ENCODE measurements around the gene DPP10.

The DPP10 gene

DNA sequence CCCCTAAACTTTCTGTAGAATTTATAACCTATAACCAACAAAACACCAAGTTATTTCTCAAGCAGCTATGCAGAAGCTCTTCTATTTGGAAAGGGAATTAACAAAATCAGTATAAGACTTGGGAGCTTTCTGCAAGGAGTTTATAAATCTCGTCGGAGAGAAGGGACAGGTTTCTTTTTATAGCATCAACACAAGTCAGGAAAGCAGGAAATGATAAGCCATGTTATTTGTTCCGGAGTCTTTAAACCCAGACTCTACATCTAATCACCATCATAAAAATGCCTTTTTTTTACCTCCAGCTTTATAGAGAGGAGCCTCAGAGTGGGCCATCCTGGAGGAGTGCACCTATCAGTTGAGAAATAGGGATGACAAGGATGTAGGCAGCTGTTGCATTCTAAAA is 137.1 kb downstream of the DPP10 start:
- CTCF ChIA-PET = no interaction called here

DNA sequence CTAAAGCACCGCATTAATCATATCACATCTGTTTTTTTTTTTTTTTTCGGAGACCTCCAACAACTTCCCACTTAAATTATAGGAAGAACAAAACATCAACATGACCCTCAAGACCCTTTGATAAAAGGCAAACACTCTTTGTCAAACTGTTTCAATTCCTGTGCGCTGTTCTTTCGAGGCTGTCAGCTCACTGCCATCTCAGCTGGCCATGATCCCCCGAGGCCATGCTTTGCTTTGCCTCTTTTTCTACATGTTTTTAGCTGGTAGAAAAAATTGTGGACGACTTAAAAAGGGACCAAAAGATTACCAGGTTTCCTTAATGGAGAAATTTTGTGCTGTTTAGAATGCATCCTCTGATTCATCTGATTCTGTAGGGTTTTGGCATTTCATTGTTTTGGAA is 138.2 kb downstream of the DPP10 start:
- H3K4me1 ChIP-seq (ENCODE audit: control insufficient read depth, insufficient read depth, low read length) = no peaks in the 10 kb centered on the region

More for the DNA sequence above, 137.1 kb downstream of the DPP10 start:
- Histone ChIP-seq H3K27ac (ENCODE audit: extremely low read depth, low read depth, low read length) (no peak overlapping the region), H3K36me3 (ENCODE audit: control insufficient read depth in 2 of 2, insufficient read depth in 1 of 2, low read length in 2 of 2) (no peaks in the 10 kb centered on the region), H3K4me3 (ENCODE audit: low read depth, low read length) (no peak overlapping the region), H3K4me1 (ENCODE audit: control insufficient read depth, insufficient read depth, low read length) (no peaks in the 10 kb centered on the region), H3K9me3 (ENCODE audit: control insufficient read depth, insufficient read depth, low read depth, low read length) (no peaks in the 10 kb centered on the region)
- POLR2A ChIA-PET = no interaction called here
- TF ChIP-seq KLF9 (tag by site-specific recombination; IDR thresholded peaks at IDR 0.05; ENCODE audit: low read depth) (no peak), ZNF776 (tag by site-specific recombination; IDR thresholded peaks at IDR 0.05; ENCODE audit: borderline replicate concordance) (no peak), ZNF324 (tag by site-specific recombination; IDR thresholded peaks at IDR 0.05) (no peak), ZNF16 (tag by site-specific recombination; IDR thresholded peaks at IDR 0.05; ENCODE audit: low read depth) (no peak), ZNF843 (tag by site-specific recombination; IDR thresholded peaks at IDR 0.05) (no peak)
- TF ChIP-seq, protein P1, sequence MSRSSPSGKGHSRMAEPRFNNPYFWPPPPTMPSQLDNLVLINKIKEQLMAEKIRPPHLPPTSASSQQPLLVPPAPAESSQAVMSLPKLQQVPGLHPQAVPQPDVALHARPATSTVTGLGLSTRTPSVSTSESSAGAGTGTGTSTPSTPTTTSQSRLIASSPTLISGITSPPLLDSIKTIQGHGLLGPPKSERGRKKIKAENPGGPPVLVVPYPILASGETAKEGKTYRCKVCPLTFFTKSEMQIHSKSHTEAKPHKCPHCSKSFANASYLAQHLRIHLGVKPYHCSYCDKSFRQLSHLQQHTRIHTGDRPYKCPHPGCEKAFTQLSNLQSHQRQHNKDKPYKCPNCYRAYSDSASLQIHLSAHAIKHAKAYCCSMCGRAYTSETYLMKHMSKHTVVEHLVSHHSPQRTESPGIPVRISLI (tag by site-specific recombination; IDR thresholded peaks at IDR 0.05) = no peak
- TF ChIP-seq, protein P2, sequence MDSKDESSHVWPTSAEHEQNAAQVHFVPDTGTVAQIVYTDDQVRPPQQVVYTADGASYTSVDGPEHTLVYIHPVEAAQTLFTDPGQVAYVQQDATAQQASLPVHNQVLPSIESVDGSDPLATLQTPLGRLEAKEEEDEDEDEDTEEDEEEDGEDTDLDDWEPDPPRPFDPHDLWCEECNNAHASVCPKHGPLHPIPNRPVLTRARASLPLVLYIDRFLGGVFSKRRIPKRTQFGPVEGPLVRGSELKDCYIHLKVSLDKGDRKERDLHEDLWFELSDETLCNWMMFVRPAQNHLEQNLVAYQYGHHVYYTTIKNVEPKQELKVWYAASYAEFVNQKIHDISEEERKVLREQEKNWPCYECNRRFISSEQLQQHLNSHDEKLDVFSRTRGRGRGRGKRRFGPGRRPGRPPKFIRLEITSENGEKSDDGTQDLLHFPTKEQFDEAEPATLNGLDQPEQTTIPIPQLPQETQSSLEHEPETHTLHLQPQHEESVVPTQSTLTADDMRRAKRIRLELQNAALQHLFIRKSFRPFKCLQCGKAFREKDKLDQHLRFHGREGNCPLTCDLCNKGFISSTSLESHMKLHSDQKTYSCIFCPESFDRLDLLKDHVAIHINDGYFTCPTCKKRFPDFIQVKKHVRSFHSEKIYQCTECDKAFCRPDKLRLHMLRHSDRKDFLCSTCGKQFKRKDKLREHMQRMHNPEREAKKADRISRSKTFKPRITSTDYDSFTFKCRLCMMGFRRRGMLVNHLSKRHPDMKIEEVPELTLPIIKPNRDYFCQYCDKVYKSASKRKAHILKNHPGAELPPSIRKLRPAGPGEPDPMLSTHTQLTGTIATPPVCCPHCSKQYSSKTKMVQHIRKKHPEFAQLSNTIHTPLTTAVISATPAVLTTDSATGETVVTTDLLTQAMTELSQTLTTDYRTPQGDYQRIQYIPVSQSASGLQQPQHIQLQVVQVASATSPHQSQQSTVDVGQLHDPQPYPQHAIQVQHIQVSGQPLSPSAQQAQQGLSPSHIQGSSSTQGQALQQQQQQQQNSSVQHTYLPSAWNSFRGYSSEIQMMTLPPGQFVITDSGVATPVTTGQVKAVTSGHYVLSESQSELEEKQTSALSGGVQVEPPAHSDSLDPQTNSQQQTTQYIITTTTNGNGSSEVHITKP (tag by site-specific recombination; IDR thresholded peaks at IDR 0.05) = no peak

DNA sequence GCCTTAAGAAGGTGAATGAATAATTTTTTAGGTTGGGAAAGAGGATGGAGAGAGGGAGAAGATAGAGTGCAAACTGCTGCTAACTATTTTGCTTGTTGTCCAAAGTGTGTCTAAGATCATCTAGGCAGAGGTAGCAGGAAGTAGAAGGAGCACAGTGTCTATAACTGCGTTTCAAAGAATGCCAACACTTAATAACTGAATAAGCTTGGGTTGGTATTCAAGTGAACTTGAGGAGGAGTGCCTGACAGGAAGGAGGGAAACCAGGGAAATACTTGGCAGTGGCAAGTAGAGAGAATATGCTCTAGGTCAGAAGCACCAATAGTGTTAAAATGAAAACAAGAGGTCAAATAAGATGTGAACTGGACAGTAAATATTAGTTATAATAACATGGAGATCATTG is 155.9 kb downstream of the DPP10 start:
- ChIA-PET CTCF (no interaction called here), POLR2A (no interaction called here)
- Histone ChIP-seq H3K9me3 (ENCODE audit: control insufficient read depth, insufficient read depth, low read depth, low read length) (no peaks in the 10 kb centered on the region), H3K27ac (ENCODE audit: extremely low read depth, low read depth, low read length) (no peak overlapping the region), H3K4me3 (ENCODE audit: low read depth, low read length) (no peak overlapping the region), H3K4me1 (ENCODE audit: control insufficient read depth, insufficient read depth, low read length) (no peaks in the 10 kb centered on the region), H3K36me3 (ENCODE audit: control insufficient read depth in 2 of 2, insufficient read depth in 1 of 2, low read length in 2 of 2) (no peaks in the 10 kb centered on the region)
- TF ChIP-seq TCF7L2 (IDR thresholded peaks at IDR 0.05; ENCODE audit: borderline replicate concordance, low read depth, low read length) (no peak), ZNF324 (tag by site-specific recombination; IDR thresholded peaks at IDR 0.05) (no peak), ZNF670 (tag by site-specific recombination; IDR thresholded peaks at IDR 0.05; ENCODE audit: low read depth) (no peak), MZF1 (tag by site-specific recombination; IDR thresholded peaks at IDR 0.05; ENCODE audit: borderline replicate concordance) (no peak), ZNF335 (tag by site-specific recombination; conservative IDR thresholded peaks at IDR 0.05) (no peak)
- TF ChIP-seq, protein P3, sequence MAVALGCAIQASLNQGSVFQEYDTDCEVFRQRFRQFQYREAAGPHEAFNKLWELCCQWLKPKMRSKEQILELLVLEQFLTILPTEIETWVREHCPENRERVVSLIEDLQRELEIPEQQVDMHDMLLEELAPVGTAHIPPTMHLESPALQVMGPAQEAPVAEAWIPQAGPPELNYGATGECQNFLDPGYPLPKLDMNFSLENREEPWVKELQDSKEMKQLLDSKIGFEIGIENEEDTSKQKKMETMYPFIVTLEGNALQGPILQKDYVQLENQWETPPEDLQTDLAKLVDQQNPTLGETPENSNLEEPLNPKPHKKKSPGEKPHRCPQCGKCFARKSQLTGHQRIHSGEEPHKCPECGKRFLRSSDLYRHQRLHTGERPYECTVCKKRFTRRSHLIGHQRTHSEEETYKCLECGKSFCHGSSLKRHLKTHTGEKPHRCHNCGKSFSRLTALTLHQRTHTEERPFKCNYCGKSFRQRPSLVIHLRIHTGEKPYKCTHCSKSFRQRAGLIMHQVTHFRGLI (tag by site-specific recombination; IDR thresholded peaks at IDR 0.05) = no peak
- TF ChIP-seq, protein P4, sequence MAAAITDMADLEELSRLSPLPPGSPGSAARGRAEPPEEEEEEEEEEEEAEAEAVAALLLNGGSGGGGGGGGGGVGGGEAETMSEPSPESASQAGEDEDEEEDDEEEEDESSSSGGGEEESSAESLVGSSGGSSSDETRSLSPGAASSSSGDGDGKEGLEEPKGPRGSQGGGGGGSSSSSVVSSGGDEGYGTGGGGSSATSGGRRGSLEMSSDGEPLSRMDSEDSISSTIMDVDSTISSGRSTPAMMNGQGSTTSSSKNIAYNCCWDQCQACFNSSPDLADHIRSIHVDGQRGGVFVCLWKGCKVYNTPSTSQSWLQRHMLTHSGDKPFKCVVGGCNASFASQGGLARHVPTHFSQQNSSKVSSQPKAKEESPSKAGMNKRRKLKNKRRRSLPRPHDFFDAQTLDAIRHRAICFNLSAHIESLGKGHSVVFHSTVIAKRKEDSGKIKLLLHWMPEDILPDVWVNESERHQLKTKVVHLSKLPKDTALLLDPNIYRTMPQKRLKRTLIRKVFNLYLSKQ (tag by site-specific recombination; IDR thresholded peaks at IDR 0.05; ENCODE audit: borderline replicate concordance) = no peak
- TF ChIP-seq, protein P5, sequence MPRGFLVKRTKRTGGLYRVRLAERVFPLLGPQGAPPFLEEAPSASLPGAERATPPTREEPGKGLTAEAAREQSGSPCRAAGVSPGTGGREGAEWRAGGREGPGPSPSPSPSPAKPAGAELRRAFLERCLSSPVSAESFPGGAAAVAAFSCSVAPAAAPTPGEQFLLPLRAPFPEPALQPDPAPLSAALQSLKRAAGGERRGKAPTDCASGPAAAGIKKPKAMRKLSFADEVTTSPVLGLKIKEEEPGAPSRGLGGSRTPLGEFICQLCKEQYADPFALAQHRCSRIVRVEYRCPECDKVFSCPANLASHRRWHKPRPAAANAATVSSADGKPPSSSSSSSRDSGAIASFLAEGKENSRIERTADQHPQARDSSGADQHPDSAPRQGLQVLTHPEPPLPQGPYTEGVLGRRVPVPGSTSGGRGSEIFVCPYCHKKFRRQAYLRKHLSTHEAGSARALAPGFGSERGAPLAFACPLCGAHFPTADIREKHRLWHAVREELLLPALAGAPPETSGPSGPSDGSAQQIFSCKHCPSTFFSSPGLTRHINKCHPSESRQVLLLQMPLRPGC (tag by site-specific recombination; IDR thresholded peaks at IDR 0.05) = no peak
- TF ChIP-seq, protein P6, sequence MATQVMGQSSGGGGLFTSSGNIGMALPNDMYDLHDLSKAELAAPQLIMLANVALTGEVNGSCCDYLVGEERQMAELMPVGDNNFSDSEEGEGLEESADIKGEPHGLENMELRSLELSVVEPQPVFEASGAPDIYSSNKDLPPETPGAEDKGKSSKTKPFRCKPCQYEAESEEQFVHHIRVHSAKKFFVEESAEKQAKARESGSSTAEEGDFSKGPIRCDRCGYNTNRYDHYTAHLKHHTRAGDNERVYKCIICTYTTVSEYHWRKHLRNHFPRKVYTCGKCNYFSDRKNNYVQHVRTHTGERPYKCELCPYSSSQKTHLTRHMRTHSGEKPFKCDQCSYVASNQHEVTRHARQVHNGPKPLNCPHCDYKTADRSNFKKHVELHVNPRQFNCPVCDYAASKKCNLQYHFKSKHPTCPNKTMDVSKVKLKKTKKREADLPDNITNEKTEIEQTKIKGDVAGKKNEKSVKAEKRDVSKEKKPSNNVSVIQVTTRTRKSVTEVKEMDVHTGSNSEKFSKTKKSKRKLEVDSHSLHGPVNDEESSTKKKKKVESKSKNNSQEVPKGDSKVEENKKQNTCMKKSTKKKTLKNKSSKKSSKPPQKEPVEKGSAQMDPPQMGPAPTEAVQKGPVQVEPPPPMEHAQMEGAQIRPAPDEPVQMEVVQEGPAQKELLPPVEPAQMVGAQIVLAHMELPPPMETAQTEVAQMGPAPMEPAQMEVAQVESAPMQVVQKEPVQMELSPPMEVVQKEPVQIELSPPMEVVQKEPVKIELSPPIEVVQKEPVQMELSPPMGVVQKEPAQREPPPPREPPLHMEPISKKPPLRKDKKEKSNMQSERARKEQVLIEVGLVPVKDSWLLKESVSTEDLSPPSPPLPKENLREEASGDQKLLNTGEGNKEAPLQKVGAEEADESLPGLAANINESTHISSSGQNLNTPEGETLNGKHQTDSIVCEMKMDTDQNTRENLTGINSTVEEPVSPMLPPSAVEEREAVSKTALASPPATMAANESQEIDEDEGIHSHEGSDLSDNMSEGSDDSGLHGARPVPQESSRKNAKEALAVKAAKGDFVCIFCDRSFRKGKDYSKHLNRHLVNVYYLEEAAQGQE (tag by site-specific recombination; IDR thresholded peaks at IDR 0.05) = no peak

More for the DNA sequence above, 138.2 kb downstream of the DPP10 start:
- TF ChIP-seq ZNF175 (tag by site-specific recombination; IDR thresholded peaks at IDR 0.05) = no peak
- no peak for TF ChIP-seq REPIN1 (tag by site-specific recombination; IDR thresholded peaks at IDR 0.05; ENCODE audit: low read depth)
- TF ChIP-seq PRDM1 (tag by site-specific recombination; IDR thresholded peaks at IDR 0.05) = no peak
- Histone ChIP-seq H3K27ac (ENCODE audit: extremely low read depth, low read depth, low read length) (no peak overlapping the region), H3K9me3 (ENCODE audit: control insufficient read depth, insufficient read depth, low read depth, low read length) (no peaks in the 10 kb centered on the region), H3K36me3 (ENCODE audit: control insufficient read depth in 2 of 2, insufficient read depth in 1 of 2, low read length in 2 of 2) (no peaks in the 10 kb centered on the region), H3K4me3 (ENCODE audit: low read depth, low read length) (no peak overlapping the region)
- ChIA-PET CTCF (no interaction called here), POLR2A (no interaction called here)
